Activated CD4-positive, alpha-beta T cell treated with anti-CD3 and anti-CD28 coated beads, Interleukin-2, amount 10 ng/mL, durations not matched to agents 24 days and 14 days (primary cell): Measurements from ENCODE around the gene MAGEB6. TPM values are rescaled to one million over a fixed set of nuclear protein-coding genes. Genes with fewer than 3 reads are reported as not detected.
"Not testable (repeated sequence)": the region's sequence is repeated elsewhere in the genome, so short reads cannot be mapped to it uniquely, and the experiment has no call there.

Experiments used
- DNase-seq: peaks from one replicate; pipeline ENCODE4 v3.0.0; 2022
- H3K27ac Mint-ChIP-seq: one replicate; pipeline ENCODE4 v1.8.0; 2022; ENCODE audit warnings: mild to moderate bottlenecking, mixed read lengths
- H3K27me3 Mint-ChIP-seq: one replicate; pipeline ENCODE4 v1.8.0; 2022; ENCODE audit warnings: mixed read lengths
- H3K36me3 Mint-ChIP-seq: one replicate; pipeline ENCODE4 v1.8.0; 2022; ENCODE audit warnings: low read depth, mild to moderate bottlenecking, mixed read lengths
- H3K4me1 Mint-ChIP-seq: one replicate; pipeline ENCODE4 v1.8.0; 2021; ENCODE audit warnings: mixed read lengths
- H3K4me3 Mint-ChIP-seq: one replicate; pipeline ENCODE4 v1.8.0; 2022; ENCODE audit warnings: mild to moderate bottlenecking, moderate library complexity, mixed read lengths
- H3K9me3 Mint-ChIP-seq: one replicate; pipeline ENCODE4 v1.8.0; 2021; ENCODE audit warnings: mixed read lengths
- intact Hi-C: fragments of 100-400 bp; cut with micrococcal nuclease; formaldehyde crosslinking; loops from one replicate; pipeline ENCODE4 v1.15.1; 2023
- total RNA-seq: library from RNA; stranded (reverse); gene quantifications from 2 replicates; pipeline ENCODE4 v1.2.3, GENCODE V29; 2022

MAGEB6 gene, protein sequence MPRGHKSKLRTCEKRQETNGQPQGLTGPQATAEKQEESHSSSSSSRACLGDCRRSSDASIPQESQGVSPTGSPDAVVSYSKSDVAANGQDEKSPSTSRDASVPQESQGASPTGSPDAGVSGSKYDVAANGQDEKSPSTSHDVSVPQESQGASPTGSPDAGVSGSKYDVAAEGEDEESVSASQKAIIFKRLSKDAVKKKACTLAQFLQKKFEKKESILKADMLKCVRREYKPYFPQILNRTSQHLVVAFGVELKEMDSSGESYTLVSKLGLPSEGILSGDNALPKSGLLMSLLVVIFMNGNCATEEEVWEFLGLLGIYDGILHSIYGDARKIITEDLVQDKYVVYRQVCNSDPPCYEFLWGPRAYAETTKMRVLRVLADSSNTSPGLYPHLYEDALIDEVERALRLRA
- total RNA-seq = not detected in 2 replicates

DNA sequence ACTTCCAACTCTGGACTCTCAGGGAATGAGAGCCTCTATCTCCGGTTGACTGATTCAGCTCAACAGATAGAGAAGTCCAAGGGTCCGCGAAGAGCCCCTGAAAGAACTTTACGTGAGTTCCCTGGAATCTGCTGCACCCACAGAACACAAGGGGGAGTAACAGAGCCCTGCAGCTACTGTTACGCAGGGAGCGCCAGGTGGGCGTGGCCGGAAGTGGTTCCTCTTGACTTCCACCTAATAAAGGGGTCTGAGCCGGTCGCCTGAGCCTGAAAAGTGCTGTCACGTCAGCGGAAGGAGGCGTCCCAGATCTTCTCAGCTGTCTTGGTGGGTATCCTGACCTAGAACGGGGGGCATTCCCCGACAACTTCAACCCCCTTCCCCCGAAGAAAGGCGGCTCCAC lies at the start of gene MAGEB6:
Gene MAGEB6 (plus strand): TSS at position 237 of the 400 bp plus-strand sequence. CDS start 1,407 bp downstream, outside the sequence.
- no peaks in the 10 kb centered on the region for H3K27me3 Mint-ChIP-seq
- intact Hi-C loops = no loop called here
- no peak for DNase-seq
- H3K27ac Mint-ChIP-seq = no peak within 1 kb of the TSS
- no peaks in the 10 kb centered on the region for H3K9me3 Mint-ChIP-seq
- no peaks in the 10 kb centered on the region for H3K4me1 Mint-ChIP-seq
- no peak within 1 kb of the TSS for H3K4me3 Mint-ChIP-seq
- H3K36me3 Mint-ChIP-seq = no peaks in the 10 kb centered on the region

DNA sequence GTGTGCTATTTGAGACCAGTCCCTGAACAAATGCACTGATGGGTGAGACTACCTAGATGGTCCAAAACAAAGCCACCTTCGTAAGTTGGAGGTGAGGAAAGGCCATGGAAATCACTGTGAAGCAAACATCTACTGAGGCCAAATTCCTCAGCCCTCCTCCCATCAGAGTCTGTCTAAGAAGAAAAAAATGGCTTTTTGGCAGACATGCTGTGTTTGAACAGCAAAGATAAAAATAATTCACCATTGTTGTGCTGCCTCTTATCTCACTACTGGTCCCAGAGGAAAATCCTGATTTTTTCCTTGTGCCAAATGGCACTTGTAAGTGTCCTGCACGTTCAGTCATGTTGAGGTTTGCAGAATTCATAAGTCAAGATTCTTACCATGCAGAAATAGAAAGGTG lies 46.2 kb upstream of the MAGEB6 start:
- Mint-ChIP-seq H3K4me1 (no peaks in the 10 kb centered on the region), H3K4me3 (no peak overlapping the region), H3K36me3 (no peaks in the 10 kb centered on the region), H3K27ac (no peak overlapping the region), H3K27me3 (no peaks in the 10 kb centered on the region), H3K9me3 (no peaks in the 10 kb centered on the region)
- intact Hi-C loops = no loop called here
- DNase-seq = no peak

DNA sequence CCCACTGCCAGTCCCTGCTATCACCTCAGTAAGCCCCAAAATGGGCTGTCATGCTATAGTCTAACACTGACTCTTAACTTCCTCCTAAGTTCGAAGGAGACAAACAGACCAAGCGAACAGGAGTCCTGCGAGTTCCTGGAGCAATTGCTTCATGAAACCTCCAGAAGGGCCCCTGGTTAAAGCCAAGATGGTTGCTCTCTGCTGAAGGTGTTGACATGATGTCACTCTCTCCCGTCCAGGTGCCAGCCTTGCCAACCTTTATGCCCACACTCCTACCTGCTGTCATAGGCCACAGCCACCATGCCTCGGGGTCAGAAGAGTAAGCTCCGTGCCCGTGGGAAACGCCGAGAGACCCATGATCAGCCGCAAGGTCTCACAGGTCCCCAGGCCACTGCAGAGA lies 31.9 kb upstream of the MAGEB6 start, which contains the start of gene MAGEB6B:
Gene MAGEB6B (plus strand): TSS at position 301 of the 400 bp plus-strand sequence. CDS start 0 bp downstream, at position 301.
- H3K4me1 Mint-ChIP-seq = no peaks in the 10 kb centered on the region
- no peaks in the 10 kb centered on the region for H3K36me3 Mint-ChIP-seq
- H3K27ac Mint-ChIP-seq = no peak within 1 kb of the TSS
- no peak for DNase-seq
- no peak within 1 kb of the TSS for H3K4me3 Mint-ChIP-seq
- H3K9me3 Mint-ChIP-seq = no peaks in the 10 kb centered on the region
- no peaks in the 10 kb centered on the region for H3K27me3 Mint-ChIP-seq
- intact Hi-C loops = no loop called here

DNA sequence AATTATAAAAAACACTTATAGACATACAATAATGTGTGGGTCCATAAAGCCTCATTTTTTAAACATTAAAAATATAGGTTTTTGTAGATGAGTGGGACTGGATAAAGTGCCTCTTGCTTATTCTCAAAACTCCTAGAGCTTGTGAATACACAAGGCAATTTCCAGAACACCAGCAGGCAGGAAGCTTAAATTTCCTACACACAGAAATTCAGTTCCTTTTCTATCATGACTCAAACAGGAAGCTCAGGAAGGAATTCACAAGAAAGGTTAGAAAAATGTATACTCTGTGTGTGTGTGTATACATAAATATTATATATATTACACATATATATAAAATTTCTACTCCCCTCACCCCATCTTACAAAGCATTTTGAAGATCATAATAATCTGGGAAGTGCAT lies 11.3 kb downstream of the MAGEB6 start:
- no peak for DNase-seq
- no peaks in the 10 kb centered on the region for H3K9me3 Mint-ChIP-seq
- H3K27ac Mint-ChIP-seq = no peak overlapping the region
- H3K4me3 Mint-ChIP-seq = no peak overlapping the region
- H3K36me3 Mint-ChIP-seq = no peaks in the 10 kb centered on the region
- no peaks in the 10 kb centered on the region for H3K27me3 Mint-ChIP-seq
- H3K4me1 Mint-ChIP-seq = no peaks in the 10 kb centered on the region
- intact Hi-C loops = no loop called here

DNA sequence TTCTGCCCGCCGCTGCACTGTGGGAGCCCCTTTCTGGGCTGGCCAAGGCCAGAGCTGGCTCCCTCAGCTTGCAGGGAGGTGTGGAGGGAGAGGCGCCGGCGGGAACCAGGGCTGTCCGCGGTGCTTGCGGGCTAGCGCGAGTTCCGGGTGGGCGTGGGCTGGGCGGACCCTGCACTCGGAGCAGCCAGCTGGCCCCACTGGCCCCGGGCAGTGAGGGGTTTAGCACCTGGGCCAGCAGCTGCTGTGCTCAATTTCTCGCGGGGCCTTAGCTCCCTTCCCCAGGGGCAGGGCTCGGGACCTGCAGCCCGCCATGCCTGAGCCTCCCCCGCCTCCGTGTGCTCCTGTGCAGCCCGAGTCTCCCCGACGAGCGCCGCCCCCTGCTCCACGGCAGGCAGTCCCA lies 12.5 kb downstream of the MAGEB6 start:
- DNase-seq, H3K4me3 Mint-ChIP-seq, H3K27me3 Mint-ChIP-seq, H3K27ac Mint-ChIP-seq, intact Hi-C loops, H3K4me1 Mint-ChIP-seq, H3K36me3 Mint-ChIP-seq, H3K9me3 Mint-ChIP-seq: not testable (repeated sequence)

DNA sequence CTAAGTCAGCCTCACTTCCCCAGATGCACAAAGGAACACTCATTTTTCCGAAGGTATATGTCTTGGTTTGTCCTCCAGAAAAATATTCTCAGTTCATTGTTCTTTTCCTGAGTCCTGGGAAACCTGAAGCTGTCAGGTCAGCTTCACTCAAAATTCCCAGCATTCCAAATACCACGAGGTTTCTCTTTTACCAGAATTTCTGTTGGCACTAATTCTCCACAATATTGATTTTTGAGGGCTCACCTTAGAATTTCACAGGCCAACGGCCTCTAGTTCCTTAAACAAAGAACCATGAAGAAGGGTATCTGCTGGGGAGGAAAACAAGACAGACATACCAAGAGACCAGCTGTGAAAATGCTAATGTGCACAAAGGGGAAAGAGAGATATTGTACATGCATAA lies 15.8 kb downstream of the MAGEB6 start:
- Mint-ChIP-seq H3K36me3 (no peaks in the 10 kb centered on the region), H3K9me3 (no peaks in the 10 kb centered on the region), H3K4me1 (no peaks in the 10 kb centered on the region), H3K27ac (no peak overlapping the region), H3K27me3 (no peaks in the 10 kb centered on the region), H3K4me3 (no peak overlapping the region)
- no peak for DNase-seq
- intact Hi-C loops = no loop called here

DNA sequence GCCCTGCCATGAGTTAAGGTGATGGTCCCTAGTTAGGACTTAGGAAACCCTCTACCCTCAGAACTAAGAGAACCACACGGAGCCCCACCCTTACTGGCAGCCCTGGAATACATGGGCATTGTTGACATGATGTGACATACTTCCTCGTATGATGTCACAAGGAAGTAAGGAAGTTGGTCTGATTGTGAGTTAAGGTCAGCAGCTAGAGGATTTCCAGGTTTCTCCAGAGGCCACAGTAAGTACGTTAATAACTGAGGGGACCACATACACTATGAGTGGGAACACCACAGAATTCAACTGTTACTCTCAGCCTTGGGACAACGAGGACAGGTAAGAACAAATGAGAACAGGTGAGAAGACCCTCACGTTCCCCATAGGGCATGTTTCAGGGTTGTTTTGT lies 23.6 kb downstream of the MAGEB6 start, which contains the start of gene MAGEB5:
Gene MAGEB5 (plus strand): TSS at position 301 of the 400 bp plus-strand sequence. CDS start 1,133 bp downstream, outside the sequence.
- H3K4me3 Mint-ChIP-seq = no peak within 1 kb of the TSS
- H3K36me3 Mint-ChIP-seq = no peaks in the 10 kb centered on the region
- no peak for DNase-seq
- intact Hi-C loops = no loop called here
- no peaks in the 10 kb centered on the region for H3K9me3 Mint-ChIP-seq
- no peaks in the 10 kb centered on the region for H3K4me1 Mint-ChIP-seq
- no peaks in the 10 kb centered on the region for H3K27me3 Mint-ChIP-seq
- H3K27ac Mint-ChIP-seq = no peak within 1 kb of the TSS

DNA sequence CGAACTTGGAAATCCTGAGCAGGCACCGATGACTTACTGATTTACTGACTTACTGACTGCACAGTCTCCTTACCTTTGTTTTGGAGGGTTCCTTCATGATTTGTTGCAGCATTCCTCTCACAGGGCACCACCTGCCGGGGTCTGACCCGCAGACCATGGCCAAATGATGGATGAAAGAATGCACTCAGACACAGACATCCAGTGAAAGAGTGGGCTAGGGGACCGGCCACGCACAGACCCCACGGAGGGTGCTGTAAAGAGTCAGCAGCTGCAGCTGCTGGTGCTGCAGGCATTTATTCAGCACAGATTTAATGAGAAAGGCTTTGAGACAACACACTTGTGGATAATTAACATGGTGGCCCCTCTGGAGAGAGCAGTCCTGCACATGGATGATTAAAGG lies 27.1 kb downstream of the MAGEB6 start:
- intact Hi-C loops = no loop called here
- Mint-ChIP-seq H3K36me3 (no peaks in the 10 kb centered on the region), H3K27ac (no peak overlapping the region), H3K27me3 (no peaks in the 10 kb centered on the region), H3K4me3 (no peak overlapping the region), H3K4me1 (no peaks in the 10 kb centered on the region), H3K9me3 (no peaks in the 10 kb centered on the region)
- DNase-seq = no peak

DNA sequence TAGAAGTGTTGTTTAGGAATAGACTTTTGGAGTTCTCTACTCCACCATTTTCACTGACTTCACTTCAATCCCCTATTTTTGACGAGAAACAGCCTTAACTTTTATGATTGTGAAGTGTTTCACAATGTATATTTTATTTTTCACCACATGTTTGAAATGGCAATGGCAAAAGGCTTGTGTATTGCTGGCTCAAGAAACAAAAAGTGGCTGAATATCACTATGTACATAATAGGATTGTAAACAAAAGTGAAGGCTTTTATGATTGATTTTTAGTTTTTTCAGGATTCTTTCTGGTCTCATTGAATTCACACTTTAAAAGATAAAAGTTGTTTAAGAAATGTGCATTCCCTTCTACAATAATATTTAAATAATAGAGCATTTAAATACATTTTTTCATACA lies 41.9 kb downstream of the MAGEB6 start:
- H3K27me3 Mint-ChIP-seq = no peaks in the 10 kb centered on the region
- H3K4me1 Mint-ChIP-seq = no peaks in the 10 kb centered on the region
- H3K4me3 Mint-ChIP-seq = no peak overlapping the region
- intact Hi-C loops = no loop called here
- no peaks in the 10 kb centered on the region for H3K36me3 Mint-ChIP-seq
- DNase-seq = no peak
- H3K27ac Mint-ChIP-seq = no peak overlapping the region
- peaks cover 5% of the 10 kb centered on the region for H3K9me3 Mint-ChIP-seq

Other genes with a start within 250 kb of the MAGEB6 start
- gene MAGEB18, start 54.1 kb upstream of the MAGEB6 start, total RNA-seq = not detected in 2 replicates
- gene MAGEB6B, start 31.8 kb upstream of the MAGEB6 start, total RNA-seq = not detected in 2 replicates
- not detected in 2 replicates for gene MAGEB5, start 23.7 kb downstream of the MAGEB6 start, total RNA-seq